HG03469 (cell line): Measurements from ENCODE around the gene SNAP25.

Experiments
- ATAC-seq: cut with Tn5 transposase; IDR thresholded peaks from one replicate; pipeline ENCODE4 v1.9.1; 2021; ENCODE audit warnings: mild to moderate bottlenecking, moderate library complexity, moderate number of reproducible peaks; ENCODE audit not compliant: unreplicated experiment

The SNAP25 gene

DNA sequence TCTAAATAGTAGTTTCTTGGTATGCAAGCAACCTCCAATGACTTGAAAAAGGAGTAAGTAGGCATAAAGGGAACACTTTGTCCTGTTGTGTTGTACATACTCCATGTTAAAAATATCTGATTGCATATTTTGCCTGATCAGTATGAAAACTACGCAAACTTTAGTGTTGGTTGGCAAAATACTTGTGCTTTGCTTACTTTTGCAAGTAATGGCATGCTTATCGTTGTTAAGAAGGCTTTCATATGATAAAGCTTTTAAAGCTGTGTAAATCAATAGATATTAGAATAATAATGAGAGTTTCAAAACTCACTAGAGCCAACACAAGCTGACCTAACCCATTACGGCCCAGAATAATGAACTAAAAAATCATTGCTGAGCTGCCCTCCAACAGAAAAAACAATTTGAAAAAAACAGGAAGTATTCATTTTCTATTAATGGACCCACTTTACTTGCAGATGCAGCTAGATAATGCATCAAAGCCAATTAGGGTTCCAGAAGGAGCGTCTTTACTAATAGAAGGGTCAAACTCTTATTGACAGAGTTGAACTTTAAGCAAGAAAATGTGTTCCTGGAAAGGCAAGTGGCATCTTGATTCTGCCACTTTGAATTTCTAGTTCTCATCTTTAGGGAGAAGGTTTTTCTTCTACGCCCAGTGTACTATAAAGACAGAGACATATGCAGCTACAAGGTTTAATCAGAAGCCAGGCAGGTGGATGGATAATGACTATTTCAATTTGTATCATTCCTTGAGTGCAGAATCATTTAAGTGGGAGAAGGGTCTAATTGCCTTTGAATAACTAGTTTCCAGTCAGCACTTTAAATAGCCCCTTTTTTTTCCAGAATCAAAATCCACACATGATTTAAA lies 82.2 kb downstream of the SNAP25 start:
- ATAC-seq: no peak

DNA sequence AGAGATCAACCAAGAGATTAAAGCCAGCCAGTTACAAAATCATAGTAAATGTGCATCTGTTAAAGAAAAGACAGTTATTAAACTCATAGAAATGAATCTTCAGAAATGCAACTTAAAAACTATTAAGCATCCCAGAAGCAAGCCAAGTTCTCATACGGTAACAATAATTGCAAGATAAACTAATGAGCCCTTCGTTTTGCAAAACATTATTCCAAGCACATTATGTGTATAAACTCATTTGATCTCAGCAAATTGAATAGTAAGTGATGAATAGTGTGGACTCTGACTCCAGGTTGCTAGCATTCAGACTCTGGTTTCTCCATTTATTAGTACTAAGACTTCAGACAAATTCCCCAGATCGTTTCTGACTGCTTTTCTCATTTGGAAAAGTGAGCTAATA lies 85.2 kb downstream of the SNAP25 start:
- ATAC-seq: no peak

DNA sequence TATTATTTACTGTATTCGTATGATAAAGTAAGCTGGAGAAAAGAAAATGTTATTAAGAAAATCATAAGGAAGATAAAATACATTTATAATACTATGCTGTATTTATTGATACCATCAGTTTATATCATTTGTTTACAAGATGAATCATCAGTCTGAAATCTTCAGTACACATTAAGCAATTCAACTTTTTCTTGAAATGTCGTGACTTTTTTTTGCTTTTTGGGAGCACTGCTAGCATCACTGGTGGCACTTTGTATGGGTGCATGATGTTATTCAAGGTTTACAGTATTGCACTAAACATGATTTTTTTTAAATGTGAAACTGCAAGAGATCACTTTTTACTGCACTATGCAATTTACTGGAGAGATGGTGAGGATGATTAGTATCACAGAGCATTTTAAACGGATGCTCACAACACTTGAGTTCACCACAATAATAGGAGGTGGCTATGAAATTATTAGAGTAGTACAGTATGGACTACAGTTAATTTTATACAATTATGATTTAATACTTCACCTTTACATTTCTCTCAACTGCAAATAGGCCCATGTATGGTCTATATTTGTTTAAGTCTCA lies 85.9 kb downstream of the SNAP25 start:
- no peak for ATAC-seq

DNA sequence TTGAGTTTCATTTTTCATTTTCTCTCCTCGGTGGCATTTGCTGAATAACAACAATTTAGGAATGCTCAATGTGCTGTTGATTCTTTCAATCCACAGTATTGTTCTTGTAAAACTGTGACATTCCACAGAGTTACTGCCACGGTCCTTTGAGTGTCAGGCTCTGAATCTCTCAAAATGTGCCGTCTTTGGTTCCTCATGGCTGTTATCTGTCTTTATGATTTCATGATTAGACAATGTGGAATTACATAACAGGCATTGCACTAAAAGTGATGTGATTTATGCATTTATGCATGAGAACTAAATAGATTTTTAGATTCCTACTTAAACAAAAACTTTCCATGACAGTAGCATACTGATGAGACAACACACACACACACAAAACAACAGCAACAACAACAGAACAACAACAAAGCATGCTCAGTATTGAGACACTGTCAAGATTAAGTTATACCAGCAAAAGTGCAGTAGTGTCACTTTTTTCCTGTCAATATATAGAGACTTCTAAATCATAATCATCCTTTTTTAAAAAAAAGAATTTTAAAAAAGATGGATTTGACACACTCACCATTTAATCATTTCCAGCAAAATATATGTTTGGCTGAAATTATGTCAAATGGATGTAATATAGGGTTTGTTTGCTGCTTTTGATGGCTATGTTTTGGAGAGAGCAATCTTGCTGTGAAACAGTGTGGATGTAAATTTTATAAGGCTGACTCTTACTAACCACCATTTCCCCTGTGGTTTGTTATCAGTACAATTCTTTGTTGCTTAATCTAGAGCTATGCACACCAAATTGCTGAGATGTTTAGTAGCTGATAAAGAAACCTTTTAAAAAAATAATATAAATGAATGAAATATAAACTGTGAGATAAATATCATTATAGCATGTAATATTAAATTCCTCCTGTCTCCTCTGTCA lies 88.1 kb downstream of the SNAP25 start:
- no peak for ATAC-seq

DNA sequence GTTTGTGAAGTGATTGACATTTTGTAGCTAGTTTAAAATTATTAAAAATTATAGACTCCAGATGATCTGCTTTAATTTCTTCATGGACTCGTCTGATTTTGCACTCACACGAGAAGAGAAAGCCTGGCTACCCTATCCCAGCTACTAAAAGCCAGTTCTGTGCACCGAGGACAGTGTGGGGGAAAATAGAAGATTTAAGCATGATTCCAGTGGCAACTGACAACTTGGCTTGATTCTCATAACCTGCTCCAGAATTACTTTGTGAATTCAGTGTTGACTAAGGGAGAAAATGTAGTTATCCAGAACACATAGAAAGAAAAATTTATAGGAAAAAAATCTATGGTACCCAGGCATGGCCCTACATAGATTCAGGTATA lies 88.7 kb downstream of the SNAP25 start:
- no peak for ATAC-seq

DNA sequence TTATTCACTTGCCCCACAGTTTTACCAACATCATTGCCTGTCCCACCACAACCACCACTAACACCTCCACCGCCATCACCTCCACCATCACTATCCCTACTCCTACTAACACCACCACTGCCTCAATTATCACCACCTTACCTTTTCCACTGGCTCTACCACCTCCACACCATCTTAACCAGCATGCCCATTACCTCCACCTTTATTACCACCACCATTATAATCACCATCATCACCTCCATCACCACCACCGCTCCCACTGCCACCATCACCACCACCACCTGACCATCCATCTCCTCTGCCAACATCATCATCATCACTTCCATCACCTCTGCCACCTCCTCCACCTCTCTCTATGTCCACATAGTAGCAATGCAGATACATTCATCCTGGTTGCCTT lies 90.0 kb downstream of the SNAP25 start:
- ATAC-seq: no peak

DNA sequence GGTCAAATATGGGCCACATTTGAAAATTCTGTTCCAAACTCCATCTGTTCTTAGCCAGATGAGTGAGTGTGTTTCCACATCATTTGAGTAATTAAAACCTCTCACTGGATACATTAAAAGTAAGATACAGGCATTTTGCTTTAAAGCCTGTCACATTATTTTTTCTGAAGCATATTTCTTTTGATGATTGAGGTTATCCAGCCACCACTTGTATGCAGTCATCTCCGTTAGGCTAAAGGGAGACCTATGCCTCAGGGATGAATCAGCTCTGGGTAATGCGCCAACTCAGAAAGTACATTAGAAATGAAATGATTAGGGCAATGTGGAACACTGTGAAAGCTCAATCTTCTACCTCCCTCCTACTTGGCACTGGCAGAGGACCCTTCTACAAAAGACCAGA lies 90.7 kb downstream of the SNAP25 start:
- no peak for ATAC-seq

DNA sequence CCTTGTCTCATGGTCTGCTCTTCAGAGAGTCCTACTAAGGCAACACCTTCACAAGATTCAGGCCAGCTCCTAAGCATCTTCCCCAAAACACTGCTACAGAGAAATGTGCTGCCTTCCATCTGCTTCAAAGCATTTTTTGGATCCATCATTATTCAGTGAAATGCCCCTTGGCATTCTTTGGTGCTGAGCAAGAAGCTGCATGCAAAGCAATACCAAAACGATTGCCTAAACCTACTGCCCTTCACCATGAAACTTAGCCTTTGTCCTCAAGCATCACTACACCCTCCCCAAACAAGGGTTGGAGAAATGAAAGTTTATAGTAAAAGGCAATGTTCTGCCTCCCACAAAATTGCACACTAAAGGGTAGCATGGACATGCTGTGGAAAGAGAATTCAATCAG lies 93.5 kb downstream of the SNAP25 start:
- no peak for ATAC-seq

DNA sequence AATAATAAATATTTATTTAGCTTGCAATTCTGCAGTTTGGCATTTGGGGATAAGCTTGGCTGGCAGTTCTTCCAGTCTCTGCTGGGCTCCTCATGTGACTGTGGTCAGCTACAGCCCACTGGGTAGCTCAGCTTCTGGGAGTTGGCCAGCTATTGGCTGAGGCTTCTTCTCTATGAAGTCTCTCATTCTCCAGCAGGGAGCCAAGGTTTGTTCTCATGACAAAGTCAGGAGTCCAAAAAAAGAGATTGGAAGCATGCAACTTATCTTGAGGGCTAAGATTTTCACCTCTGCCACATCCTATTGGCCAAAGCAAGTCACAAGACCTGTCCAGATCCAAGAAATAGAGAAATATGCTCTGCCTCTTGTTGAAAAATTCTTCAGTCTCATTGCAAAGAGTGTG lies 94.6 kb downstream of the SNAP25 start:
- ATAC-seq: no peak

DNA sequence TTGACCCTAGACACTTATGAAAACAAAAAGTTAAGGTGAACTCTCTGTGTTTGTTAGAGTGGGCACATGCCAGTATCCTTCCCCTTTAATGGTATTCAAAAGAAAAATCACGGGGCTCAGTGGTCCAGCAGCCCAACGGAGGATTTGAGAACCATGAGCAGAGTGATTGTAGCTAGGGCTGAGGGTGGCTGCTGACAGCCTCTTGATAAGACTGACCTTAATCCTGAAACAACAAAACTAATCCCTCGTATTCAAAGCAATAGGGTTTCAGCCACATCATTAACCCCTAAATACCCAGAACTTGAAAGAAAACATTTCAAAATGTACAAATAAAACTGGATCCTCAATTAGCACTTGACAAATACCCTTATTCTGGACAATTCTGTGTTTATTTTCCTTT lies 95.1 kb downstream of the SNAP25 start:
- no peak for ATAC-seq

DNA sequence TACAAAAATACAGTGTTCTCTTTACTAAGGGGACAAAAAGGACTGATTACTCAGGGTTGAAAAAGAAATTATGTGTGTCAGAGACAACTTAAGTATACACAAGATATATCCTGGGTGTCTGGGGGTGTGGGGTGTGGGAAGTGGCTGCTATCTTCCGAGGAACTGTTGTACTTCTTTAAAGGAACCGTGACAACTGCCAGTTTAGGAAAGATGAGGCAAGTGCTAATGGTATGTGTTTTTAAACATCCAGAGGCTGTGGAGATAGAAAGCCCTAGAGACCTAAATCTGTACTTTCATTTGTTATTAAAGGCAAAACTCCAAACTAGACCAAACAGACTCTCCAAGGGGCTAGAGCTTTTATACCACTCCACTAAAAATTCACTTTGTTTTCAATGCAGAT lies 95.6 kb downstream of the SNAP25 start:
- ATAC-seq: no peak

DNA sequence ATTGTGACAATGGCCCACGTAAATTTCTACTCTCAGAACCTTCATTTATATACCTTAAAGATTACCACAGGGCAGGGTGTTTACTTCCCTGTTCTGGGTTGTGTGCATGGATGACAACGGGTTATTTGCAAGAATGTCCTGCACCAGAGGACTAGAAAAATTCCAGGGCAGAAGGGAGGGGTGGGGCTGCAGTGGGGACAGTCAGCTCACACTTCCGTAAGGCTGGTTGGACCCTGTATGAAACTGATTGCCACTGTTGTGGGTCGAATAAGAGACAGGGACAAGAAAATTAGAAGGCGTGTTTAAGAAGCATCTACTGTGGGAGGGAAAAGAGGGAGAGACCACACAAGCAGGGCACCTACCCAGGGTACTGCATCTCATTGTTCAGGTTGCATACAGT lies 96.5 kb downstream of the SNAP25 start:
- ATAC-seq: no peak

DNA sequence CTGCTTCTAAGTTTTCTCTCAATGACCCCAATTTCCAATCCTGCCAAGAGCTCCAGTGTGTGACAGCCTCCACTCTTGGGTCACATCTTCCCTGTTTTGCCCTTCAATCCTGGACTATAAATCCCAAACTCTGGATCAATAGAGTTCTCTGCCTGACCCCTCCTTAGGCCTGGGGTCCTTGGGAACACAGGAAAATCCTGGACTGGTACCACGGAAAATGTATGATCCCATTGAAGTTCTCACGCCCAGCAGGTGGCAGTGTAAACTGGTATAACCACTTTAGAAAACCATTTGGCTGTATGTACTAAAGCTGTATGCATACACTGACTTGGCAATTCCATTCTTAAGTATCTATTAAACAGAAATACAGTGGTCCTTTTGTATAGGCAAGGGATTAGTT lies 98.0 kb downstream of the SNAP25 start:
- no peak for ATAC-seq

DNA sequence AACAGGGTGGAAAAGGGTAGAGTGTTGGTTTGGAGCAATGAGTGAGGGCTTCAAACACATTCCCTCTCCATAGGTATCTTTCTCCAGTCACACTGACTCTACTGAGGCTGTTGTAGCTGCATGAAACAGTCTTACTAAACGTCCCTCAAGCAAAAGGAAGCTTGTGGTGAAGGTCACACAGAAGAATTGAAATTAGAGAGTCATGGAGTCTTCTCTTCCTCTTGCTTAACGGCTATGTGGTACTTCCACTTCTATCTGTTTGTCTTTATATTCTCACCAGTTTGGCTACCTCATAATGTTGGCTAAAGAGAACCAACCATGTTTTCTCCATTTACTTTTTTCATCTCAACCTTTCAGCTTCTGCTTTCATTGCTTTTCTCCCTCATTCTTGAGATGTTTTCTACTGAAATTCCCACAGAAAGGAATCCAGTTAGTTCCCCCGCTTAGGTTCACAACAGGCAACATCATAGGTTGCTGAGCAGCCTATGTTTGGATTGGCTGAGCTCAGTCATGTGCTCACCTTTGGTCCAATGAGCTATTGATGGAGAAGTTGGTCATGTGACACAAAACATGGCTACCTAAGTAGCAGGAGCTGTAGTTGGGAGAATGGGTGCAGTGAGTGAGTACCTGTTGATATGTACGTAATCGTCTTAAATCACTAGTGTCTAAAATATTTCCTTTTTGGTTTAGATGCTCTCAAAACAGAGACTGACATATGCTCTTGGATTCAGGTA lies 99.8 kb downstream of the SNAP25 start:
- no peak for ATAC-seq

DNA sequence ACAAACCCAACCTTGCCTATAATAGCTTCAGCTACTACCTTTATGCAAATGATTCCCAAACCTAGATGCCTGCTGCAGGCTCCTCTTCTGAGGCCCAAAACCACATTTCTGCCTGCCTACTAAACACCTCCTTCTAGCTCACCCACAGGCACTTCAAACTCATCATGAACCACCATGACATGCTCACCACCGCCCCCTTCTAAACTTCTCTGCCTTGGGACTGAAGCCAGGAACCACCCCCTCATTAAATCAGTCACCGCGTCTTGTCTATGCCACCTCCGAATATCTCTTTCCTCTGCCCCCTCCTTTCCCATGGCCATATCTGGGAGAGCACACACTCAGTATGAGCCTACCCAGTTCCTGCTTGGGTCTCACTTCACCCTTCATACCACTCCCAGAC lies 101.2 kb downstream of the SNAP25 start:
- ATAC-seq: no peak

DNA sequence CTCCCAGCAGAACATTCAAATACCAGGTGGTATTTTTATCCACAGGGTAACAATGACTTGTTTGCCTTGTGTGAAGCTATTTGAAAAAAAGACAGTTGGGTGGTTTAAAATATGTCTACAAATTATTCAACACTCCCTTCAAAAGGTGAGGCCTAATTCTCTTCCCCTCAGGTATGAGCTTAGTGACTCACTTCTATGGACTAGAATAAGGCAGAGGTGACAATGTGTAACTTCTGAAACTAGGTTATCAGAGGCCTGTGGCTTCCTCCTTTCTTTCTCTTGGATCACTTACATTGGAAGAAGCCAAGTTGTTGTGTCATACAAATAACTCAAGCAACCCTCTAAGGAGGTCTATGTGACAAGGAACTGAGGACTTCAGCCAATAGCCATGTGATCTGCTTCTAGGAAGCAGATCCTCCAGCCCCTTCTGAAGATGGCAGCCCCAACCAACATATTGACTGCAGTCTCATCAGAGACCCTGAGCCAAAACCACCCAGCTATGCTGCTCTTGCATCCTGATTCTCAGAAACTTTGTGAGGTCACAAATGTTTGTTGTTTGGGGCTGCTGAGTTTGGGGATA lies 102.6 kb downstream of the SNAP25 start:
- ATAC-seq: no peak

DNA sequence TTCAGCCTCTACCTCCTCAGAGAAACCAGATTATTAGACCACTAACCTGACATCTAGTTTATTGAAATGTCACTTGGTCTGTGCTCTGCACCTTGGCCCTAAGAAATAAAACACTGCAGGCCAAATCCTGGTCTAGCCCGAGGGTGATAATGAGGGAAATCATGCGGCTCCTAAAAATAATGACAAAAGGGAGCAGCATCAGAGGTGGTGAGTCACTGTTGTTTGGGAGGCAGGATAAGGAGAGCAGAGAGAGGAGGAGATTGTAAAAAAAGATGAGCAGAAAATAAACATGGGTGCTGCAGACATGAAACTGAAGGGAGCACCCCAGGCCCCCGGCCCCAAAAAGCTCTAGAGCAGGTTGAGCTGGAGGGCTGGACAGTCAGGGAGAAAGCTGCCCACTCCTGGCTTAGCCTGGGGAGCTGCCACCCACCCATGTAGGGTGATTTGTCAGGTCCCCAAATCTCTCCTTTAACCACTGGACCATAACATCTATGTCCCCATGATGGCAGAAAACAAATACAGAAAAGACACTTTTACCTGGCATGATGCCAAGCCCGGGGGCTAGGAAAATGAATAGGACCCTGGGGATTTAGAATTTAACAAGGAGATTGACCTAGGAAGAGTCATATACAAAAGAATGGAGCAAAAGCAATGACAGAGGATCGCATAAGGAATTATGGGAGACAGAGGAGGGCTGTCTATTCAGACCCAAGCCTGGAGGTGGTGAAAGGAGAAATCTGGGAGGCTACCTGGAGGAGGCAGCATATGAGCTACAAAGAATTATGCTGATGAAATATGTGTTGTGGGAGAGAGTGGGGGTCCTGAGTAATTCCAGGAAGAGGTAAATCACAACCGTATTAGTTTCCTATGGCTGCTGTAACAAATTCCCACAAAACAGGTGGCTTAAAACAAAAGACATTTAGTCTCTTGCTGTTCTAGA lies 103.7 kb downstream of the SNAP25 start:
- ATAC-seq: no peak

DNA sequence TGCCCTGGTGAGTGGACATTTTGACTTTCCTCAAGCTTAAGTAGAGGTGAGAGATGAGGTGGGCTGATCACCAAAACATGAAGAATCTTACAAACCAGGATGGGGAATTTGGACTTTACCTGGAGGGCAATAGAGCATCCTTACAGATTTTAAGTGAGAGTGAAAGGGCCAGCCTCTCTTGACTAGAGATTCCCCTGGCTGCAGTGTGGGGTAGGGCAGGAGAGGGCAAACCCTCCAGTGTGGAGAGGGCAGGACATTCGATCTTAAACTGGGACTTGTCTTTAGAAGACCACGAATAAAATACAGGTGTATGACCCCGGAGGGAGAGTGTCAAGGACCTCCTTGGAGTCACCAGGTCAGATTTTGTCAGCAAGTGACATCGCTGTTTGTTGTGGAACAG lies 105.1 kb downstream of the SNAP25 start:
- no peak for ATAC-seq

DNA sequence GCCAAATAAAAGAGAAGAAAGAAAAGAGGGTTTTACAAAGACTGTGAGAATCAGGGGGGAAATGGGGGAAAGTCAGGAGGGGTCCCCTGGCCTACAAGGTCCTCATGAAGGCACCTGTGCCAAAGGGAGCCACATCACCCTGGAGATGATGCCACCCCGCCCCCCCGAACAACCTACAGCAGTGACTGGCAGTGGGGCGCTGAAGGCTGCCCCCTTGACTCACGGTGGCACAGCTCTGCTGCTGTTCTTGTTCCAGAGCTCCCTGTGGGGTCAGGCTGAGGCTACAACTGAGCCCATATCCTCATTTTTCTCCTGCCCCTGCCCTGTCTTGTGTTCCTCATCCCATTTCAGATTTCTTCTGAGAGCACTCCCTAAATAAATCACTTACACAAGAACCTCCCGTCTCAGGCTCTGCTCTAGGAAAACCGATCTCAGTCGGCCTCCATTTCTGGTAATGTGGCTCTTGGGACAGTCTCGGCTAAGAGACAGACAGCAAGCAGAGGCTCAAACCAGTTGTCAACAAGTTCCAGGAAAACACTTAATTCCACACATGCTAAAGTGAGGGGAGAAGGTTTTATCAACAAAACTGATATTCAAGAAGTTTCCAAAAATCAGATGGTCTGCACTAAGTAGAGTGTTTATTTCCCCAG lies 105.7 kb downstream of the SNAP25 start:
- ATAC-seq: no peak
